GM18499 (cell line): ENCODE data around the gene CA10.

Experiments
- ATAC-seq: cut with Tn5 transposase; IDR thresholded peaks from one replicate; pipeline ENCODE4 v1.9.1; 2021; ENCODE audit warnings: moderate number of reproducible peaks; ENCODE audit not compliant: insufficient read depth, unreplicated experiment

CA10 gene

GRCh38 chr17:51630101-51630671, 528.3 kb downstream of the CA10 start:
- ATAC-seq = no peak

DNA sequence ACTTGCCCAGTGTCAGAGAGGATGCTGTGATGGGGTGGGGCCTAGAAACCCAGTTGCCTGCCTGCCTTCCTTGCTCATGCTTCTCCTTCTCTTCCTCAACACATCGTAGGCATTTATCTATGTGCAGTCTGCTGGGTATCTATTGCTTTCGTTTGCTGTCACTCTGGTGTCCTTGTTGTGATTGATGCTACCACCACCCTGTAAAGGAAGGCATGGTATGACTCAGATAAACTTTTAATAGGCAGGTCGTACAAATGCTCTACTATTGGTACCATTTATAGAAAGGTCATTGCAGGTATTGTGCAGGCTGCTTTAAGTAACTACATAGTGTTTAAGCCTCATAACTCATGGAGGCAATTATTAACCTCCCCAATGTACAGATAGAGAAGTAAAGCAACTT, 529.3 kb downstream of the CA10 start:
- no peak for ATAC-seq

- ATAC-seq = no peak
These were observed 530.7 kb downstream of the CA10 start for GRCh38 chr17:51627779-51628178.

DNA sequence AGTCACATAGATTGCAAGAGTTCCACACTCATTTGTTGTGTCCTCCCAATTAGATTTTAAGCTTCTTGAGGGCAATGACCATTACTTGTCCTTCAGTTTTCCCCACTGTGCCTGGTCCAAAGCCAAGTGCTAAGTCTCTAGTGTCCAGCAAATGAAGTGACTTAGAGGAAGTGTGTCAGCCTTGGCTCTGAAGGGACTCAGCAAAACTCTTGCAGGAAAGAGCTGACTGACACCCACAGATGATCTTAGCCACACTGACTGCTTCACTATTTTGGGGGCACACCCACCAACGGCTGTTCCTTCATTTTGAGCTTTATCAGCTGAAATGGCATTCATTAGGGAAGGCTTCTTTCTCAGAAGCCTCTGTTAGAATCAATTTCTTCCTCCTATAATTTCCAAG, 540.0 kb downstream of the CA10 start:
- no peak for ATAC-seq

- ATAC-seq = no peak
These were observed 540.5 kb downstream of the CA10 start for GRCh38 chr17:51617986-51618385.

DNA sequence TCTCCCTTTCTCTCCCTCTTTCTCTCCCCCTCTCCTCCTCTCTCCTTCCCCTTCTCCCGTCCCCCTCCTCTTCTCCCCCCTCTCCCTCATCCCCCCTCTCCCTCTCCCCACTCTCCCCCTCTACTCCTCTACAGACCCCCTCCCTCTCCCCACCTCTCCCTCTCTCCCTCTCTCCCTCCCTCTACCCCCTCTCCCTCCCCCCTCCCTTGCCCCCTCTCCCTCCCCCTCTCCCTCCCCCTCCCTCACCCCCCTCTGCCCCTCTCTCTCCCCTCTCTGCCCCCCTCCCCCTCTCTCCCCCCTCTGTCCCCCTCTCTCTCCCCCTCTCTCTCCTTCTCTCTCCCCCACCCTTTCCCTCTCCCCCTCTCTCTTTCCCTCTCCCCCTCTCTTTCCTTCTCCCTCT, 545.3 kb downstream of the CA10 start:
- no peak for ATAC-seq

DNA sequence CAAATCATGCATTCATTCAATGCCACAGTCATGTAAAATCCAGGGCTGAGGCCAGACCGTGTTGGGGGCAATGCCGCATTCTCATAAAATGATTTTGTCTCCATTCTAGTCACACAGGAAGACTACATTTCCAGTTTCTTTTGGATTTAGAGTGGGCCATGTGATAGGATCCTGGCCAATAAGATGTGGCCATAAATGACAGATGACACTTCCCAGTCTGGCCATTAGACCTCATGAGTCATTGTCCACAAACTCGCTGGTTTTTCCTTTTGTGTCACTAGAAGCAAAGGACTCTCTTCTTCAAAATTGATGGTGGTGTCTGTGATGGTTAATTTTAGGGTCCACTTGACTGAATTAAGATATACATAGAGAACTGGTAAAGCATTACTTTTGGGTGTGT, 545.8 kb downstream of the CA10 start:
- ATAC-seq = no peak

DNA sequence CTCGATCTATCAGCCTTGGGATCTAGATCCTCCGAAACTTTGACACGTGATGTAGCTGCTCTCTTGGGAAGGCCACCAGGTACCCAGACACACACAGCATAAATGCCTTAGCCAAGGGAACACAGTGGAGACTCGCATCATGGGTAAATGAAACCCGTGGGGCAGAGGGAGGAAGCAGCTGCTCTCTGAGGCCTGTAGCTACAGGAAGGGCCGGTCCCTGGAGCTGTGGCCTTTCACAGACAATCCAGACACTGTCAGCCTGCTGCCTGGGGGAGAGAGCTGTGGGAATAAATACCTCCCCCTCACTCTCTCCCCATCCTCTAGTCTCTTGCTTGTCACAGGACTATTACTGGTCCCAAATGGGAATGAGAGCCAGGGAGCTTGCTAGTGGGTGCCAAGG, 546.9 kb downstream of the CA10 start:
- no peak for ATAC-seq

DNA sequence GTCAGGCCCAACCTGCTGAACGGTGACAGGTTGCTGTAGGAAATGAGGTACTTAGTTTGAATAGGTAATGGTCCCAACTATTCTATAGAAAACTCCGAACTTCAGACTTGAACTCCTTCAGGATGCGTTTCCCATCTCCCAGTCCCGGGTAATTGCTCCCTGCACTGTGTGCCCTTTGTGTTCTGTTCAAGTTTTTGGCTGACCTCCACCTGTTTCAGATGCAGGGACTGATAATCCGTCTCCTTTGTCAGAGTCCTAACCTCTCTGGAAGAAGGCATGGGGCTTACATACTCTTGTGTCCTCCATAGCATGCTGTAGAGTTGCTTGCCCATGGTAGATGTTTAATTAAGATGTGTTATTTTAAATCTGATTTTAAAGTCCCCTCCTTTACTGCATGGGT, 547.7 kb downstream of the CA10 start:
- no peak for ATAC-seq

GRCh38 chr17:51610155-51610554, 548.4 kb downstream of the CA10 start:
- ATAC-seq = no peak

DNA sequence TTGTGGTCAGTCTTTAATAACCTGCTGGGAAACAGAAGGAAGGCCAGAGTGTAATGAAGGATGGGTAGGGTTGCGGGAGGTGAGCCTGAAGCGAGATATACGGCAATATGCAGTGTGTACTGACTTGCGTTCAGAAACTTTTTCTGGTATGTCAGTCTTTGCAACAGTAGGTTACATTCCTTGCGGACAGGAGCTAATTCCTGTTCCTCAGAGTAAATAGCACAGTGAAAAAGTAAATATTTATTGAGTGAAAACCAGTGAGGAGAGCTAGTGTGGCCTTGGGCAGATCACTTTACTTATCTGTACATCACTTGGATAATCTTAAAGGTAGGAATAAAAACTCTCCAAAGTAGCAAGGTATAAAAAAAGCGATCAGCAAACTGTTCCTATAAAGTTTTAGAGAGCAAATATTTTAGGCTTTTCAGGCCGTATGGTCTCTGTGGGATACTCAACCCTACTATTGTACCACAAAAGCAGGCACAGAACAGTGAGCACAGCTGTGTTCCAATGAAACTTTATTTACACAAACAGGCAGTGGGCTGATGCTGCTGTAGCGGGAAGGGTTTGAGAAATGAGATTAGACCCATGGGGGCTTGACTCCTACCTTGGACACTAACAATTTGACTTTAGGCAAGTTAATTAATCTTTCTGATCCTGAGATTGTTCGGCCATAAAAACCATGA, 550.1 kb downstream of the CA10 start:
- no peak for ATAC-seq

- no peak for ATAC-seq
These were observed 551.0 kb downstream of the CA10 start for GRCh38 chr17:51607512-51607911.

- no peak for ATAC-seq
These were observed 554.1 kb downstream of the CA10 start for GRCh38 chr17:51604299-51605020.

DNA sequence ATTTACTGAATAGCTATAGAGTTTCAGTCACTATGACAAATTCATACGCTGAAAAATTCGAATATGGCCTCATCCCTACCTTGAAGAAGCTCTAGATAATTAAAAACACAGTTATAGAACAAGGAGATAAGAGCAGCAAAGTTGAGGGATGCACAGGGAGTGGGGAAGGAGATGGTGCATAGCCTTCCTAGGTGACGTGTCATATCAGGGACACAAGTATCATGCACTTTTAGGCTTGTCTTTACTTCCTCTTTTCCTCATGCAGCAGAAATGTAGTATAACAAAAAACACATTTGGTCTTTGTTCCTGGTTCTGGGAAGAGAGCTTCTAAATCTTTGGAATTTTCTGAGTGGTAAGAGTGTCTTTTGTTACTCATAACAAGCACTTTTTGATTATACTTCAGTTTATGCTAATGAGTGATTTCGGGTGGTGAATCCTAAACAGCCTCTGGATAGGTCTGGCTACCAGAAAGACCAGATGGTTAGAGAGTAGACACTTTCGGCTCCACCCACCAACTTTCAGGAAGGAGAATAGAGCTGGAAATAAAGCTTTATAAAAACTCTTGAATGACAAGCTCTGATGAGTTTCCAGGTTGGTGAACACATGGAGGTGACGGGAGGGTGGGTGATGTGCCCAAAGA, 556.8 kb downstream of the CA10 start:
- no peak for ATAC-seq

GRCh38 chr17:51598824-51599223, 559.7 kb downstream of the CA10 start:
- ATAC-seq = no peak

DNA sequence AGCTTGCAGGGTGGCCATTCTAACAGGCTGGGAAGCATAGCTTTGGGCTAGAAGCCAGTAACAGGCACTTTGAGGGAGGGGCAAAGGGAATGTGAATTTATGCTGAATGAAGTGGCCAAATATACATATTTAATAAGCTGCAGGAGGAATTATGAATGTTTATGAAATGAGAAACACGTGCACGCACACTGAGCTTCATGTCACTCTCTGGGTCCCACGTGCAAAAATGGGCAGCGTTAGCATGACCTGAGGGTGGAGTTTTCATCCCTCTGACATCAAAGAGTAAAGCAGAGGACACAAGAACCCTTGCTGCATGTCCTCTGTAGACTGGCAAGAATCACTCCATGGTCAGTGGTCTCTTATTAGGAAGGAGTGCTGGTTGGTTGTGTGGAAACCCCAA, 561.2 kb downstream of the CA10 start:
- ATAC-seq = no peak

DNA sequence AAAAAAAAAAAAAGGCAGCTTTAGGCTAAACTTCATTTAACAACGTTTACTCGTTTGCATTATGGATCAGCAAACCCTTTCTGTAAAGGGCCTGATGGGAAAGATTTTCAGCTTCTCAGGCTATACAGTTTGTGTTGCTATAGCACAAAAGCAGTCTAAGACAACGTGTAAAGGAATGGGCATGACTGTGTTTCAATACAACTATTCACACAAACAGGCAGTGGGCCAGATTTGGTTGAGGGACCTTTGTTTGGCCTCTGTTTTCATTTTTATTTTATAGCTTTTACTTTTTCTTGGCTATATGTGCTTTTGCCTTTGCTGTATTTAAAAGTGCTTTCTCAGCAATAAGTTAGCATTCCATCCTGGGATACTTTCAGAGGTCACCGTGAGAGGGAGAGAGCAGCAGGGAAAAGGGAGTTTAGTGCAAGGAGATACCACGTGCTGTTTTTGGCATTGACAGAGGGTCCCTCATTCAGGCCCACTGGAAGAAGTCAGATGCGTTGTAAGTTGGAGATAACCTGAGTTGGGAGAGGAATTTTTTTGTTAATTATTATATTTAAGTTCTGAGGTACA, 562.6 kb downstream of the CA10 start:
- no peak for ATAC-seq

- no peak for ATAC-seq
These were observed 568.4 kb downstream of the CA10 start for GRCh38 chr17:51590071-51590656.

GRCh38 chr17:51588063-51588462, 570.5 kb downstream of the CA10 start:
- no peak for ATAC-seq

GRCh38 chr17:51587516-51587915, 571.0 kb downstream of the CA10 start:
- ATAC-seq = no peak
